ENCODE results near the gene JMJD4.

JMJD4 gene

DNA sequence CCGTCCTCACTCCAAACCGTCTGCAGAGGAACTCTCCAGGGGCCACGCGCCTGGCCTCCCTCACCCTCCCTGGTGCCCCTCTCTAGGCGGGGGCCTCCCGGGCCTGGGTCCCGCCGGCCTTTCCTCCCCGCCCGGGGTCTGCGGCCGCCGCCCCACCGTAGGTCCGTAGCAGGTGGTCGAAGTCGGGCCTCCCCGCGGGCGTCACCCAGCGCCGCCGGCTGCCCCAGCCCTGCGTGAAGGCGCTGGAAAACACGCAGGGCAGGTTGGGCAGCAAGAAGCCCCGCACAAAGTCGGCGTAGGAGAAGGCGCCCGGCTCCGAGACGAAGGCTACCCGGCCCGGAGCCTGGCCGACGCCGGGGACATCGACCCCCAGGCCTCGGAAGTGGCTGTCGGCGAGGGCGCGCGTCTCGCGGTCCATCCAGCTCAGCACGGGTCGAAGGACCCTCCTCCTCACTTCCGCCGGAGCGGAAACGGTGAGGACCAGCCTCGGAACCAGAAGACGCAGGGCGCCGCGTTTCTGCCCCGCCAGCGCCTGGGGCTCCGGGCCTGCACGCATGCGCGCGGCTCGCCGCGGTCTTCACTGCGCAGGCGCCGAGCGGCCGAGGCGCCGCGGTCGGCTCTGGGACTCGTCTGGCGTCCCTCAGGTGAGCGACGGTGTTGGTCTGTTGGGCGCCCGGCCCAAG lies at the start of gene JMJD4, which contains the start of gene SNAP47:
TSS of gene JMJD4 (minus strand) at position 447 of the 683 bp plus-strand sequence. CDS start at position 418, 29 bp downstream.
TSS of gene SNAP47 (plus strand) at position 580 of the 683 bp plus-strand sequence. CDS start 12,302 bp downstream, outside the sequence.
- DNase-seq (ENCODE audit: low spot score) = peak; percentile 89

GRCh38 chr1:227782226-227782625 lies 47.1 kb upstream of the JMJD4 start:
- no peak for DNase-seq (ENCODE audit: low spot score)

- DNase-seq (ENCODE audit: low spot score) = no peak
These were observed 46.3 kb upstream of the JMJD4 start for GRCh38 chr1:227781314-227781930.

GRCh38 chr1:227780101-227781044 lies 45.3 kb upstream of the JMJD4 start:
- DNase-seq (ENCODE audit: low spot score) = no peak

GRCh38 chr1:227779685-227780084 lies 44.6 kb upstream of the JMJD4 start:
- no peak for DNase-seq (ENCODE audit: low spot score)

DNA sequence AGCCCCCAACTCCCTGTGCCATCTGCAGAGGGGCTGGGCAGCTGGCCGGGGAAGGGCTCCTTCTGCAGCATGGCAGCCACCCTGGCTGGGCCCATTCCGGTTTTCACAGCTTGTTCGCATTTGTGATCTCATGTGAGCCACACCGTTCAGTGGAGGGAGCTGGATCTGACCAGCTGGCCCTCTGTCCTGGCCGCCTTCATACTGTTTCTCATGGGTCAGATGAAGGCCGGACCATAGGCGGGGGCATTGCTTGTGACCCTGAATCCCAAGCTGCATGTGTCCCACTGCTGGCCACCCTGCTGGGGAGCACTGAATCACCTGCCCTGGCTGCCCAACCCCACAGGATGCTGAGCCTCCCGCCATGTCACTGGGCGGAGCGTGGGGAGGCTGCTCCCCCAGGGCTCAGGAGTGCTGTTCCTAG lies 43.9 kb upstream of the JMJD4 start:
- no peak for DNase-seq (ENCODE audit: low spot score)

- no peak for DNase-seq (ENCODE audit: low spot score)
These were observed 43.4 kb upstream of the JMJD4 start for GRCh38 chr1:227778401-227778947.

GRCh38 chr1:227777646-227778045 lies 42.5 kb upstream of the JMJD4 start:
- no peak for DNase-seq (ENCODE audit: low spot score)

DNA sequence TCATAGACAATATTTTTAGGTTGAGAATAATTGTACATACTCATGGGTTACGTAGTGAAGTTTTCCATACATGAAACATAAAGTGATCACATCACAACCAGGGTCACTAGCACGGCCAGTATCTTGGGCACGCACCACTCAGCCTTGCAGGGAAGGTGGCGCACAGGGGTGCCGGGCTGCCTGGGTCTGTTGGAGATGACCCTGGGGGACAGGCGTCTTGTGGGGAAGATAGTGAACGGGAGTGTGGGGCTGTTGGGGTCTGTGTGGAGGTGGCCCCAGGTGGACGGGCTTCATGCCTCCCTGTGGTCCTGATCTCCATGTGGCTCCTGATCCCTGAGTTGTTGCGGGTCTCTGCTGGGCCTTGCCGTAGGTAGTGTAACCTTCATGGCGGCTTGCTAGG lies 42.1 kb upstream of the JMJD4 start:
- DNase-seq (ENCODE audit: low spot score) = no peak

- no peak for DNase-seq (ENCODE audit: low spot score)
These were observed 41.2 kb upstream of the JMJD4 start for GRCh38 chr1:227776331-227776771.

- no peak for DNase-seq (ENCODE audit: low spot score)
These were observed 40.7 kb upstream of the JMJD4 start for GRCh38 chr1:227775841-227776240.

DNA sequence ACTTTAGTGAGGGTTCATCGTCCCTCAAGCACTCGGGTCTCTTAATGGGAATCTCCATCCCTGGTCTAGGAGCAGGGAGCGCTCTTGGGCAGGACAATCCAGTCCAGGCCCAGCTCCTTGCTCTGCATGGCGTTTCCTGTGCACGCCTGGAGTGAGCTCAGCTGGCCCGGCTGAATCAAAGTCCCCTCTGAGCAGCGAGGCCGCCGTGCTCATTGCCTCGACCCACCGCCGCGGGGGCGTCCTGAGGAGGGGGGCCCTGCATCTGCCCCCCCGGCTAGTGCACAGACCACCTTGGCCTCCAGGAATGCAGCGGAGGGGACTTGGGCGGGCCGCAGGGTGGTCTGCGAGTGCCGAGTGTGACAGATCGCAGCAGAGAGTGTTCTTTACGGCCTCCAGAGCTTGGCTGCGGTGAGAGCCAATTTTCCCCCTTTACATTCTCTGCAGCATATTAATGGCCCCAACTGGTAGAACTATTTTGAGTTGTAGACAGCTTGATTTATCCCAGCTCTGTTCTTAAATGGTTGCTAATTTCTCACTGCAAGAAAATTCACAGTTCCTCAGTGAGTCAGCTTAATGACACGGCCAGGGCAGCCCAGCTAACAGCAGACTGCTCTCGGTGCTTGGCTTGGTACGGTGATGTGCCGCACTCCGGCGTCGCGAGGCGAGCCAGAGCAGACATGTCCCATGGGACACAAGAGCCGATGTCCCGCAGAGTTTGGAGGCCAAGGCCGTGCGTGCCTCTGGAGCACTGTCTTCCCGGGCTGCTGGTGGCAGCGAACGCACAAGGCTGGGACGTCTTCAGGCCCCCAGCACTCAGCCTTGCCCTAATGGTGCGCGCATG lies 39.9 kb upstream of the JMJD4 start:
- no peak for DNase-seq (ENCODE audit: low spot score)

DNA sequence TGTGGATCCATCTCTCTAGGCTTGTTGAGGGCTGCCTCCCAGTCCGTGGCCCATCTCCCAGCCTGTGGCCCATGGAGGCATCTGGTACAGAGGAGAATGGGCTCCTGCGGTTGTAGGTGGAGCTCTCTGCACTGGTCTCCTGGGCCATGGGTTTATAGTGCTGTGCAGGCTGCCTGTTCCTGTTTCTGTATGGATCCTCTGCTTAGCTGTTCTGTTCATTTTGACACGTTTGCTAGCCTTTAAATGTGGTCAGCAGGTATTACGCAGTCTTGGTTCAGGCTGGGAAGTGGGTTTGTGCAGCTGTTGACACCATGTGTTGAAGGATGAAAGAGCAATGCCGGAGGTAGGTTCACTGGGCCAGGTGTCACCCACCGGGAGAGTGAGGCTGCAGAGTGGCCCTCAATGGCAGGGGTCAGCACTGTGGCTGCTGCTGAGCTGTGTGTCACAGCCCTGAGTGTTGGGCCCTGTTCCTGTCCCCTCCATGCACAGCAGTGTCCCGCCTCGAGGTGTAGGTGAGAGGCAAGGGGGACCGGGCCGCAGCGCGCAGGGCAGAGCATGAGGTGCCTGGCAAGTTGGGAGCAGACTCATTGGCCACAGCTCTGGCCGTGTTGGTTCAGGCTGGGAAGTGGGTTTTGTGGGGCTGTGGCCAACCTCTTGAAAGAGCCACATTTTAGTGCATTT lies 39.1 kb upstream of the JMJD4 start:
- DNase-seq (ENCODE audit: low spot score) = no peak

DNA sequence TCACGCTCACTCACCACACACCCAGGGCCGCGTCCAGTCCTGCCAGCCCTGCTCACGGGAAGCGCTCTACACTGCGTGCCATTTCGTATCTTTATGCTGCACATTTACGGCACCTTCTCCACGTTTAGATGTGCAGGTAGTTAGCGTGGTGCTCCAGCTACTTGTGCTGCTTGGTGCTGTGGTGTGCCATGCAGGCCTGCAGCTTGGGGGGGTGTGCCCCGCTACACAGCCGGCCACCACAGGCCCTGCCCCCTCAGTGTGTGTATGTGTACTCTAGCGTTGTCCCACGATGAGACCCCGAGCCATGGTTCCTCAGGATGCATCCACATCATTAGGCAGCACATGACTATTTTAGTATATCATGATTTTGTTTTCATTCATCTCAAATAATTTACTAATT lies 38.5 kb upstream of the JMJD4 start:
- no peak for DNase-seq (ENCODE audit: low spot score)

GRCh38 chr1:227771771-227772170 lies 36.7 kb upstream of the JMJD4 start:
- no peak for DNase-seq (ENCODE audit: low spot score)

DNA sequence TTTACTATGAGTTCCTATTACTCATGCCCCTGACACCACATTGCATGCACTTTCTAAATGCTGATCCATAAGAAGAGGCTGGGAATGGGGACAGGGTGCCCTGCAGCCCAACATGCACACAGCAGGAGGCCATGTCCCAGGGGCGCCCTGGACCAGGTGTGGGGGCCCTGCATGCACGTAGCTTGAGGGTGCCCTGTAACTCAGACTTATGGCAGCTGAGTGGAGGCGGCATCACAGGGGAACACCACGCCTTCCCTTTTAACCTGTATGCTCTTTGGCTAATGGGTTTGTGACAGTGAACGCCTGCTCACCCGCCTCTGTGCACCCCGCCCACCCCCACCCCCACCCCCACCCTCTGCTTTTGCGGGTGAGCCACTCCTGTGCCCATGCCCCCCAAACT lies 36.2 kb upstream of the JMJD4 start:
- DNase-seq (ENCODE audit: low spot score) = no peak

- no peak for DNase-seq (ENCODE audit: low spot score)
These were observed 35.7 kb upstream of the JMJD4 start for GRCh38 chr1:227770812-227771211.

DNA sequence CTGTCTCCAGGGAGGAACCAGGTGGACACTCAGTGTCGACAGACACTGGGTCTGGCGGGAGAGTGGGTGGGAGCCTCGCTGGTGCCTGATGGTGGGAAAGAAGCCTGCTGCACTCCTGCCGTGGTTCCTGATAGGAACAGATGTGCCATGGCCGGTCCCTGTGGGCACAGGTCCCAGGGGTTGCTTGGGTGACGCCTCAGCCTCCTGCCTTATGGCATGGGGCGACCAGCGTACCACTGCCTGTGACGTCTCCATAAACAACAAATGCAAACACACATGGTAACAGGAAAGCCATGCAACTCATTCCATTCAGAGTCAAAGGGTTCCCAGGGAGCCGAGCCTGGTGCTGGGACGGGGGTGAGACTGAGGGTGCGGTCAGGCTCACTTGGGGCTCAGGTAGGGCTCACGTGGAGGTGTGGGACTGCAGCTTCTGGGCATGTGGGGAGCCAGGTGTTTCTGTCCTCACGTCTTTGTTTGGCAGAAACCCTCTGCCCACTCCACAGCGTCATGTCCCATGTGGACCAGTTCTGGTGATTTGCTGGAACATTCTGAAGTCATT lies 34.9 kb upstream of the JMJD4 start:
- no peak for DNase-seq (ENCODE audit: low spot score)

- DNase-seq (ENCODE audit: low spot score) = no peak
These were observed 34.2 kb upstream of the JMJD4 start for GRCh38 chr1:227769047-227769935.

All from hematopoietic multipotent progenitor cell treated with erythropoietin and hydrocortisone succinate and interleukin-3 and kit ligand, for 15 days (in vitro differentiated cells).